Non-pigmented ciliary epithelial cell (primary cell): ENCODE data around the gene MXRA8.
"Not testable (repeated sequence)": the region's sequence is repeated elsewhere in the genome, so short reads cannot be mapped to it uniquely, and the experiment has no call there.

Source experiments
- DNase-seq: peaks from one replicate; pipeline ENCODE4 v3.0.0-alpha.2; 2010; ENCODE audit warnings: low read depth

The MXRA8 gene

GRCh38 chr1:1318777-1319645 lies 39.3 kb downstream of the MXRA8 start:
- no peak for DNase-seq

GRCh38 chr1:1318131-1318652 lies 40.2 kb downstream of the MXRA8 start:
- DNase-seq, result peak; percentile 86

DNA sequence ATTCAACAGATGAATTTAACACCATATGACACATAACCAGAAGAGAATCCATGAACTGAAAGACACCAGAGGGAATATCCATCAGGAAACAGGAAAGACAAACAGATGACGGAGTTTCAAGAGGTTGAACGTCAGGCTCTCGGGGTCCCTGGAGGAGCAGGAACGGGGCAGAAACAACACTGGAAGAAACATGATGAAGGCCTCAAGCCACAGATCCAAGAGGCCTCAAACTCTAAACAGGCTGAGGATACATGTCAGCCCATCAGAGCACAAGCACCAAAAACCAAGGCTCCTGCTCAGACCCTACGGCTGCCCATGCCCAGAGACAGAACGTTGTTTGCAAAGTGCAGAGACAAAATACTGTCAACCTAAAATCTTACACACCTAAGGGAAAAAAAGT lies 40.9 kb downstream of the MXRA8 start:
- no peak for DNase-seq

GRCh38 chr1:1316199-1316598 lies 42.2 kb downstream of the MXRA8 start:
- DNase-seq, result not testable (repeated sequence)

GRCh38 chr1:1315435-1315954 lies 42.9 kb downstream of the MXRA8 start:
- DNase-seq, result no peak

- no peak for DNase-seq
These were observed 43.5 kb downstream of the MXRA8 start for GRCh38 chr1:1314678-1315335.

GRCh38 chr1:1314237-1314586 lies 44.1 kb downstream of the MXRA8 start:
- DNase-seq, result no peak

DNA sequence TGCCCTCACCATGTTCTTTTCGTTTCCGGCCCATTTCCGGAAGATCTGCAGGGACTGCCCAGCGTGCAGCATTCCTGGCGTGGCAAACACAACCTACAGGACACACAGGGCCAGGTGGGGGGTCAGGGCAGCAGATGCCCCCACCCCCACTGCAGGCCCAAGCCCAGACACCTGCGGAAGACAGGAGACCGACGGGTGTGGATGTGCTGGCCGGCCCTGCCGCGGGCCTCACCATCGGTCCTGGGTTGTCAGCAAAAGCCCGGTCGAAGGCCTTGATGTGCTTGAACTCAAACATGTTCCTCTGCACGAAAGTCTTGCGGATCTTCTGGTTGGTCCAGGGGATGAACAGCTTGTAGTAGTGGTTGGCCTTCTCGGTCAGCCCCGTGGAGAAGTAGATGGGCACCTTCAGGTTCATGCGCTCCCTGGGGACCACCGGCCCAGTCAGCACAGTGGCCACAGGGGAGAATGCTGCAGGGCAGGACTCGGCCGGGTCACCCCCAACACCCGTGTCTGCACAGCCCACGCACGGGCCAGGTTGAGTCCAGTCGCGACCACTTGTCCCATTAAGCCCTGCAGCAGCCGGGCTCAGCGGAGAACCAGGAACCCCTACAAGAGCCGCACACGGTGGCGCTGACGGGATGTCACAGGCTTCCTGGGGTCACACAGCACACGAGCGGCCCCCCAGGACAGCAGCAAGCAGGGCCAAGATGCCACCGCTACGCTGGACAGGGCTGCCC lies 44.7 kb downstream of the MXRA8 start:
- no peak for DNase-seq

DNA sequence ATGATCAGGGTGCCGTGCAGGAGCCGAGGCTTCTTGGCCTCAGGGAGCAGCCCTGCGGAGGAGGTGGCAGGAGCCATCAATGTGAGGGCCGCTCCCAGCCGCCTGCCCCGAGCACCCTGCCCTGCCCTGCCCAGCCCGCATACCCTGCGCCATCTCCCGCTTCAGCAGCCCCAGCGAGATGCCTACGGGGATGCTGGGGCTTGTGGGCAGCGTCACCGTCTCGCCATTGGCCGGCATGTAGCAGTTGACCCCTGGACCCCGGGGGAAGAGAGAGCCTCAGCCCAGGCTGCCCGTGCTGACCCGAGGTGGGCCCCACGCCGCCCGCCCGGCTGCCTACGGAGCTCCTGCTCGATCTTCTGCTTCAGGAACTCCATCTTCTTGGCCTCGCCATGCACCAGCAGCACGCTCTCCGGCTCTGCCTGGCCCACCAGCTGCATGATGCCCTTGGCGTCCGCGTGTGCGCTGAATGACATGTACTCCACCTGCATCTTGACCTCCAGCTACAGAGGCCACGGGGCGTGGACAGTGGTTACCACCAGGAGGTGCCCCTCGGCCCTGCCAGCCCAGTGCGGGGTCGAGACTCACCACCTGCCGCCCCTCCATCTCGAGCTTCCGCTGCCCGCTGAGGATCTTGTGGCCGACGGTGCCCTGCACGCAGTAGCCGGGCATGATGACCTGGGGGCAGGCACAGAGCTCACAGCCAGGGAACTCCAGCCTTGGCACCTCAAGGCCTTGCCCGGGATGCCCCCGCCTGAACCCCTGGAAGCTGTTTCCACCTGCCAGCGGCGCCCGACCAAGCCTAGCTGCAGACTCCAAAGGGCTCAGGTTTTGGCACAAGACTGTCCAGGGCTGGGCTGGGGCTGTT lies 45.7 kb downstream of the MXRA8 start:
- no peak for DNase-seq

- DNase-seq, result no peak
These were observed 46.9 kb downstream of the MXRA8 start for GRCh38 chr1:1311107-1312104.

DNA sequence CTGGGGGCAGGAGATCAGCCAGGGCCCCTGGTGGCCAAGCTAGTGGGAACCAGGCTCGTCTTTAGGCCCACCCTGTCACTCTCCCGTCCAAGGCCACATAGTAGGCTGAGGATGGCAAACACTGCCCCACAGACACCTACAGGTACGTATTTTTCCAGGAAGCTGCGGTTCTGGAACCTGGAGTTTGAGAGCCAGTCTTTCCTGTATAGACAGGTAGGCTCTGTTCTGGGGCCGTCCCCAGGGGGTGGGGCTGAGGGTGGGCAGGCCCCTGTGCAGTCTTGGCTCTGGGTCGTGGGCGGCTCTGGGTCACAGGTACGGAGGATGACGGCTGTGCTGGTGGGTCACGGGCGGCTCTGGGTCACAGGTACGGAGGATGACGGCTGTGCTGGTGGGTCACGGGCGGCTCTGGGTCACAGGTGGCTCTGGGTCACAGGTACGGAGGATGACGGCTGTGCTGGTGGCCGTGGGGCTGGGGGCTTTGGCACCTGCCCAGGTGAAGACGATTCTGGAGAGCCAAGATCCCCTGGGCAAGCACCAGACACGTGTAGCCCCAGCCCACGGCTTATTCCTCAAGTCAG lies 47.8 kb downstream of the MXRA8 start:
- DNase-seq, result no peak

- no peak for DNase-seq
These were observed 48.3 kb downstream of the MXRA8 start for GRCh38 chr1:1310109-1310385.

DNA sequence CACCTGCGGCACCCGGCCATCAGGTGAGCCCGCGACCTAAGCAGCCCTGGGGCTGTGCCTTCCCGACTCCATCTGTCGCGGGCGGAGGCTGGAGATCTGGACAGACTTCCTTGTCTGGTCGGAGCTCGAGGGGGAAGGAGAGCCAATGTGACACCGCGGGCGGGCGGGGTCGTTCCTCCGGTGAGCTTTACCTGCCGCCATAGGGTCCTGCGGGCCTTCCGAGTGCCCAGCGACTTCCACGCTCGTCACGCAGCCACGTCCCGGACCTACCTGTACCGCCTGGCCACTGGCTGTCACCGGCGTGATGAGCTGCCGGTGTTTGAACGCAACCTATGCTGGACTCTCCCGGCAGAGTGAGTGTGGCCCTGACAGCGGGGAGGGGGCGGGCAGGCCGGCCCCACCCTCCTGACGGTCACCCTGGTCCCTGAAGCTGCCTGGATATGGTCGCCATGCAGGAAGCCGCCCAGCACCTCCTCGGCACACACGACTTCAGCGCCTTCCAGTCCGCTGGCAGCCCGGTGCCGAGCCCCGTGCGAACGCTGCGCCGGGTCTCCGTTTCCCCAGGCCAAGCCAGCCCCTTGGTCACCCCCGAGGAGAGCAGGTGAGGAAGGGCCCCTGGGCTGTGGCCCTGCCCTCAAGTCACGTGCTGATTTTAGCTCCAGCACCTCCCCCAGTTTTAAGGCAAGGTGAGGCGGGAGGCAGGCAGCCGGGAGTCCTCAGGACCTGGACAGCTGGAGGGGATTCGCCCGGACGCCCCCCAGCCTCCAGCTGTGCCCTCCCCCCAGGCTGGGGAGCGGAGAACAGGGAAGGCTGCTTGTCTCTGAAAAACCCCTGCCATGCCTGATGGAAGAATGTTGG lies 48.9 kb downstream of the MXRA8 start:
- DNase-seq, result no peak

GRCh38 chr1:1308756-1309250 lies 49.6 kb downstream of the MXRA8 start:
- DNase-seq, result no peak

DNA sequence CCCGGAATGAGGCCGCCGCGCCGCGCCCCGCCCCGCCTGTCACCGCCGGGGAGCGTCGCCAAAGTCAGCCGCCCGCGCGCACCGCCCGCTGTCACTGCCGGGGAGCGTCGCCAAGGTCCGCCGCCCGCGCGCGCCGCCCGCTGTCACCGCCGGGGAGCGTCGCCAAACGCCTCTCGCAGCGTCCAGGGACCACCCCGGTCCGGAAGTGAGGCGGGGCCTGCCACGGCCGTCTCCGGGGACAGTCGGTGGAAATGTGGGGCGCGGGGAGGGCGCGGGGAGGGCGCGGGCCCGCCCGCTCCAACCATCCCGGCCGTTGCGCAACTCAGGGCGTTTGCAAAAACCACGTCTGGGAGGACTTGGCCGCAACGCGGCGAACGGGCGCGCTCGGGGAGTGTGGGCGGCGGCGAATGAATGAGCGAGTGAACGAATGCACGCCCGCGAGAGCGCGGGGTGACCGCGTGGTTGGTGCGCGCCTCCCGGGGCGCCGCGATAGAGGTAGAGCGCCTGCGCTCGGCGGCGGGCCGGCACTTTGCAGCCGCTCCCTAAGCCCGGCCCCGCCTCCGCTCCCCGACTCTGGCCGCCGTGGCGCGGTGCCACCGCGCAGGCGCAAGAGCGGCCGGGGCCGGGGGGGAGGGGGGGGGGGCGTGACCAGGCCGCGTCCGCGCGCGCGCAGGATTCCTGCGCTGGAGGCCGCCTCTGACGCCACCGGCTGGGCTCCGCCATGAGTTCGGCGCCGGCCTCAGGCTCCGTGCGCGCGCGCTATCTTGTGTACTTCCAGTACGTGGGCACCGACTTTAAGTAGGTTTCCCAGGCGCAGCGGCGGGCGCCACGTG lies 50.2 kb downstream of the MXRA8 start, which contains the start of the genes ACAP3 and PUSL1:
ACAP3 (minus strand) TSS at position 8 of the 833 bp plus-strand sequence. CDS start 115 bp downstream, outside the sequence.
PUSL1 (plus strand) TSS at position 675 of the 833 bp plus-strand sequence; CDS start at position 722, 47 bp downstream.
- DNase-seq, result peak; percentile 54

GRCh38 chr1:1307261-1307922 lies 51.0 kb downstream of the MXRA8 start:
- DNase-seq, result no peak

GRCh38 chr1:1306661-1307260 lies 51.6 kb downstream of the MXRA8 start:
- no peak for DNase-seq
